Upper lobe of left lung (tissue), 6 donors: ENCODE measurements around the gene P3H2. TPM values are rescaled to one million over a fixed set of nuclear protein-coding genes. Genes with fewer than 3 reads are reported as not detected.

Experiments
- ATAC-seq, 2 donors: fragments of 200-7000 bp; cut with Tn5 transposase; one replicate each; pipeline ENCODE4 v1.9.1; 2022; ENCODE audit warnings: mild to moderate bottlenecking in 2 of 2, moderate library complexity in 2 of 2; ENCODE audit not compliant: low FRiP score in 2 of 2
- DNase-seq, 2 donors: peaks; one replicate each; pipeline ENCODE4 v3.0.0-alpha.2; 2019 to 2020
- H3K27ac ChIP-seq, 4 donors: fragments of 200-600 bp; sonication (generic); one replicate each; pipeline ENCODE4 v1.5.1; 2016 to 2019
- H3K27me3 ChIP-seq, 4 donors: fragments of 200-600 bp; sonication (generic); one replicate each; pipeline ENCODE4 v1.5.1; 2017 to 2019
- H3K36me3 ChIP-seq, 4 donors: fragments of 200-600 bp; sonication (generic); one replicate each; pipeline ENCODE4 v1.5.1; 2016 to 2019
- H3K4me1 ChIP-seq, 4 donors: fragments of 200-600 bp; sonication (generic); one replicate each; pipeline ENCODE4 v1.5.1; 2018 to 2019
- H3K4me3 ChIP-seq, 4 donors: fragments of 200-600 bp; sonication (generic); one replicate each; pipeline ENCODE4 v1.5.1; 2017 to 2019; ENCODE audit warnings: mild to moderate bottlenecking in 2 of 4, moderate library complexity in 1 of 4
- H3K9me3 ChIP-seq, 4 donors: fragments of 200-600 bp; sonication (generic); one replicate each; pipeline ENCODE4 v1.5.1; 2018 to 2019
- EP300 ChIP-seq, 4 donors: sonication (generic); formaldehyde crosslinking; IDR thresholded peaks; one replicate each; pipeline ENCODE4 v1.5.1; 2017; ENCODE audit warnings: antibody characterized with exemption in 4 of 4, control low read depth in 2 of 4
- POLR2A ChIP-seq, 4 donors: fragments of 450-650 bp; IDR thresholded peaks; one replicate each; pipeline ENCODE4 v1.5.1; 2016 to 2017; ENCODE audit warnings: antibody characterized with exemption in 4 of 4, mild to moderate bottlenecking in 2 of 4
- POLR2AphosphoS5 ChIP-seq, 2 donors: sonication (generic); formaldehyde crosslinking; IDR thresholded peaks; one replicate each; pipeline ENCODE4 v1.5.1; 2017; ENCODE audit warnings: antibody characterized with exemption in 2 of 2
- WGBS, 2 donors: methylation state at CpG; one replicate each; pipeline ENCODE4 v1.1.5; 2017 to 2018; 5-methylcytosine and 5-hydroxymethylcytosine counted together
- total RNA-seq, 6 donors: library from RNA; depleted of rRNA in 4 of 6; stranded (reverse); fragments of >200 nt in 4 of 6; gene quantifications; one replicate each; pipeline versions ENCODE4 v1.1.0 to v1.2.1, GENCODE V29; 2016 to 2021
- TF ChIP-seq, protein P1 (sequence below), 6 experiments: fragments of 450-650 bp in 4 of 6; fragments of 200-600 bp in 2 of 6; sonication (generic) in 2 of 6; IDR thresholded peaks; one replicate each; pipeline ENCODE4 v1.5.1; 2016 to 2019; ENCODE audit warnings: antibody characterized with exemption in 6 of 6
- donor health status: DM: no; HTN: no; CAD: no; lungs with moderate emphysema.
- donor health status: DM: no; HTN: yes; CAD: no; lungs with severe emphysema.

Gene P3H2
- total RNA-seq, 6 donors from 2014 or later, result 42.2 to 114 (median 63.0) TPM

DNA sequence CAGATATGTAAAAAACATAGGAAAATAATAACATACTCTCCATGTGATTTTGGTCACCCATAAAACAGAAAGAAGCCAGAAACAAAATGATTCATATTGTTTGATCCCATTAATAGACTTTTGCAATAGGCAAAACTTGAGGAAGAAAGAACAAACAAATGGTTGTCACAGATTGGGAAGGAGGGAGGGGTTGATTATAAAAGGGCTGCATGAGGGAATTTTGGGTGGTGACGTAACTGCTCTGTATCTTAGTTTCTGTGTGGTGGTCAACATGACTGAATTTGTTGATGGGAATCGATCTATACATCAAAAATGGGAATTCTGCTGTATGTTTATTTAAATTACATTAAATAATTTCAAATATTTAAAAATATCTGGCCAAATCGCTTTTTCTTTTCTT lies 86.3 kb downstream of the P3H2 start:
- Histone ChIP-seq H3K36me3 (no peaks in the 10 kb centered on the region), H3K9me3 (no peaks in the 10 kb centered on the region), H3K27ac (no peak overlapping the region), H3K4me1 (peaks cover 0 to 4% (median 0%) of the 10 kb centered on the region in 4 donors), H3K27me3 (no peaks in the 10 kb centered on the region), H3K4me3 (no peak overlapping the region)
- TF ChIP-seq POLR2A (IDR thresholded peaks at IDR 0.05) (no peak), POLR2AphosphoS5 (IDR thresholded peaks at IDR 0.05) (no peak), EP300 (IDR thresholded peaks at IDR 0.05) (no peak)
- TF ChIP-seq, protein P1, sequence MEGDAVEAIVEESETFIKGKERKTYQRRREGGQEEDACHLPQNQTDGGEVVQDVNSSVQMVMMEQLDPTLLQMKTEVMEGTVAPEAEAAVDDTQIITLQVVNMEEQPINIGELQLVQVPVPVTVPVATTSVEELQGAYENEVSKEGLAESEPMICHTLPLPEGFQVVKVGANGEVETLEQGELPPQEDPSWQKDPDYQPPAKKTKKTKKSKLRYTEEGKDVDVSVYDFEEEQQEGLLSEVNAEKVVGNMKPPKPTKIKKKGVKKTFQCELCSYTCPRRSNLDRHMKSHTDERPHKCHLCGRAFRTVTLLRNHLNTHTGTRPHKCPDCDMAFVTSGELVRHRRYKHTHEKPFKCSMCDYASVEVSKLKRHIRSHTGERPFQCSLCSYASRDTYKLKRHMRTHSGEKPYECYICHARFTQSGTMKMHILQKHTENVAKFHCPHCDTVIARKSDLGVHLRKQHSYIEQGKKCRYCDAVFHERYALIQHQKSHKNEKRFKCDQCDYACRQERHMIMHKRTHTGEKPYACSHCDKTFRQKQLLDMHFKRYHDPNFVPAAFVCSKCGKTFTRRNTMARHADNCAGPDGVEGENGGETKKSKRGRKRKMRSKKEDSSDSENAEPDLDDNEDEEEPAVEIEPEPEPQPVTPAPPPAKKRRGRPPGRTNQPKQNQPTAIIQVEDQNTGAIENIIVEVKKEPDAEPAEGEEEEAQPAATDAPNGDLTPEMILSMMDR (IDR thresholded peaks at IDR 0.05), result no peak
- DNase-seq, result no peak
- WGBS, 2 donors, result 88% methylated on average over 3 of the region's 3 CpGs
- ATAC-seq, result no peak

DNA sequence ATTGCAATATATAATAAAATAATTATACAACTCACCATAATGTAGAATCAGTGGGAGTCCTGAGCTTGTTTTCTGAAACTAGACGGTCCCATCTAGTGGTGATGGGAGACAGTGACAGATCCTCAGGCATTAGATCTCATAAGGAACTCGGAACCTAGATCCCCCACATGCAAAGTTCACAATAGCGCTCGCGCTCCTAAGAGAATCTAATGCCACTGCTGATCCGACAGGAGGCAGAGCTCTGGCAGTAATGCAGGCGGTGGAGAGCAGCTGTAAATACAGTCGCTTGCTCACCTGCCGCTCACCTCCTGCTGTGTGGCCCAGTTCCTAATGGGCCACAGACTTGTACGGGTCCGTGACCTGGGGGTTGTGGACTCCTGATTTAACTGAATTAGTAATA lies 87.8 kb downstream of the P3H2 start:
- 88 to 92% methylated on average over 10 to 11 of the region's 11 CpGs for WGBS, 2 donors
- ATAC-seq, result no peak

DNA sequence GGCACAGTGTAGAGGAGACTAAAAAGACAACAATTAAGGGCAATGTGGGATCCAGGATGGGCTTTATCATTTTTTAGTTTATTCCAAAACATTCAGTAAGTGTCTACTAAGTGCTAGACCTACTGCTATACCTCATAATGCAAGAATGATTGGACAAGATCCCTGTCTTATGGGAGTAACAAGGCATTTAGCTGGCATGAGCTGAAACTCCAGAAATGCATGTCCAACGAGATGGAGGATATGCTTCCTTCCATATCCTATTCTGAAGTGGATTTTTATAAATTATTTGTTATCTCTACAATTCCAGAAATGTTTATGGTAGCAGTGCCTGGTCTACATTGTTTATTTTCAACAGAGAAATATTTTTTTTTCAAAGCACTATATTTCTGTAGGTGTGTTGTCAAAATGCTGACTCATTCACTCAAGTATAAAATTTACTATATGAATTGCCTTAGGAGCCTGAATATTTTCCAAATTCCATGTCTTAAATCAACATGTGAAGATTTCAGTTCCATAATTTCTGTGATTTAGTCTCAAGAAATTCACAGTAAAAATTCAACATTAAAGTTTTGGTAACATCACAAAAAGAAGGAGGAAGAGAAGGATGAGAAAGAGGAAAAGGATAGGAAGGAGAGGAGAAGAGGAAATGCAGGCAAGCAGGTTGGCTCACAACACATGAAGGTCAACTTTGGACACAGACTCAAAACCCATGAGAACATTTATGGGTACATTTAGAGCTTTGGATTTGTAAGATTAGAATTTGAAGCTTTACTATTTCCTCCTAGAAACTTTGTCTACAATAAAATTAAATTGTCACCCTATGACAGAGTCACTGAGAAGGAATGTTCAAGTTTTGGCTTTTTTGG lies 88.6 kb downstream of the P3H2 start:
- Histone ChIP-seq H3K27me3 (no peaks in the 10 kb centered on the region), H3K9me3 (no peaks in the 10 kb centered on the region), H3K4me3 (no peak overlapping the region), H3K36me3 (no peaks in the 10 kb centered on the region), H3K4me1 (no peaks in the 10 kb centered on the region), H3K27ac (peak overlapping the region in 1 of 4 donors; percentile 23)
- no peak for TF ChIP-seq POLR2A (IDR thresholded peaks at IDR 0.05)
- no peak for TF ChIP-seq POLR2AphosphoS5 (IDR thresholded peaks at IDR 0.05)
- TF ChIP-seq EP300 (IDR thresholded peaks at IDR 0.05), result no peak
- TF ChIP-seq, protein P1 (IDR thresholded peaks at IDR 0.05), result no peak
- 8 to 39% methylated on average over 1 of the region's 1 CpG for WGBS, 2 donors
- DNase-seq (no peak), ATAC-seq (no peak)

More for the DNA sequence above, 87.8 kb downstream of the P3H2 start:
- no peaks in the 10 kb centered on the region for H3K4me1 ChIP-seq
- no peaks in the 10 kb centered on the region for H3K9me3 ChIP-seq
- no peak overlapping the region for H3K27ac ChIP-seq
- H3K27me3 ChIP-seq, result no peaks in the 10 kb centered on the region
- no peaks in the 10 kb centered on the region for H3K36me3 ChIP-seq
- TF ChIP-seq, protein P1 (IDR thresholded peaks at IDR 0.05), result no peak
- TF ChIP-seq EP300 (IDR thresholded peaks at IDR 0.05) (no peak), POLR2A (IDR thresholded peaks at IDR 0.05) (no peak), POLR2AphosphoS5 (IDR thresholded peaks at IDR 0.05) (no peak)
- H3K4me3 ChIP-seq, result no peak overlapping the region
- no peak for DNase-seq

DNA sequence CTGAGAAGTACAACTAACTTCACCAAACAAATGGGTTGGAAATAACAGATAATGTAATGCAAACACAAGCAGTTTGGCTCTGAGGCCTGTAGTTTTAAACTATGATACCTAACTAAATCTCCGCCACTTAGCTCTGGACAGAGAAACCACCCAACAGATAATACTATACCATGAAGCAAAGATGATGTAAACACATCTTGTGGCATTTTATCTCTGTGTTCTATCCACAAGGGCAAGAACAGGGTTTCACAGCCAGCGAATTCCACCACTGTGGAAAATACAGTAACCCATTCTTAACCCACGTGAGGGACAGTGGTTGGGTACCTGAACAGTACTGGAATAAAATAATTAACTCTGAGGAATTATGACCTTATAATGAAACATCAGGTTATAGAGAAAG lies 93.6 kb downstream of the P3H2 start:
- DNase-seq, result no peak
- 89% methylated on average over 3 of the region's 3 CpGs for WGBS, 2 donors

More for the DNA sequence above, 93.6 kb downstream of the P3H2 start:
- no peak for ATAC-seq
- H3K27me3 ChIP-seq, result no peaks in the 10 kb centered on the region
- no peak for TF ChIP-seq EP300 (IDR thresholded peaks at IDR 0.05)
- no peak for TF ChIP-seq POLR2AphosphoS5 (IDR thresholded peaks at IDR 0.05)
- TF ChIP-seq, protein P1 (IDR thresholded peaks at IDR 0.05), result no peak
- TF ChIP-seq POLR2A (IDR thresholded peaks at IDR 0.05), result no peak
- H3K36me3 ChIP-seq, result no peaks in the 10 kb centered on the region
- peaks cover 0 to 9% (median 2%) of the 10 kb centered on the region in 4 donors for H3K4me1 ChIP-seq
- no peaks in the 10 kb centered on the region for H3K9me3 ChIP-seq
- no peak overlapping the region for H3K4me3 ChIP-seq
- no peak overlapping the region for H3K27ac ChIP-seq
